Tibial nerve (tissue), 4 donors: ENCODE data around the gene TRPV2. TPM values are rescaled to one million over a fixed set of nuclear protein-coding genes. Genes with fewer than 3 reads are reported as not detected.

Experiments
- DNase-seq, 2 donors: peaks; one replicate each; pipeline ENCODE4 v3.0.0-alpha.2; 2019; ENCODE audit warnings: low spot score in 2 of 2
- H3K27ac ChIP-seq, 4 donors: fragments of 200-600 bp; sonication (generic) in 3 of 4; one replicate each; pipeline ENCODE4 v1.5.1; 2017 to 2019; ENCODE audit warnings: mild to moderate bottlenecking in 1 of 4
- H3K27me3 ChIP-seq, 2 donors: fragments of 200-600 bp; sonication (generic) in 1 of 2; one replicate each; pipeline versions ENCODE4 v1.5.1 to v1.6.0; 2017 to 2019
- H3K36me3 ChIP-seq, 3 donors: fragments of 200-600 bp; sonication (generic); one replicate each; pipeline ENCODE4 v1.5.1; 2018 to 2019
- H3K4me1 ChIP-seq, 4 donors: fragments of 200-600 bp; sonication (generic) in 3 of 4; one replicate each; pipeline ENCODE4 v1.5.1; 2017 to 2019
- H3K4me3 ChIP-seq, 4 donors: fragments of 200-600 bp; sonication (generic) in 3 of 4; one replicate each; pipeline ENCODE4 v1.5.1; 2017 to 2019; ENCODE audit warnings: mild to moderate bottlenecking in 1 of 4, moderate library complexity in 1 of 4
- H3K9me3 ChIP-seq, 4 donors: fragments of 200-600 bp; sonication (generic) in 3 of 4; one replicate each; pipeline ENCODE4 v1.5.1; 2017 to 2019
- EP300 ChIP-seq, 2 donors: sonication (generic); formaldehyde crosslinking; IDR thresholded peaks; one replicate each; pipeline ENCODE4 v1.6.1; 2017; ENCODE audit warnings: antibody characterized with exemption in 2 of 2, mild to moderate bottlenecking in 1 of 2
- POLR2A ChIP-seq, 2 donors: fragments of 450-650 bp; IDR thresholded peaks; one replicate each; pipeline ENCODE4 v1.6.1; 2017; ENCODE audit warnings: antibody characterized with exemption in 2 of 2, mild to moderate bottlenecking in 2 of 2, moderate library complexity in 2 of 2
- WGBS, 2 donors: methylation state at CpG; one replicate each; pipeline ENCODE4 v1.1.5; 2018; 5-methylcytosine and 5-hydroxymethylcytosine counted together
- small RNA-seq: library from RNA; depleted of rRNA; stranded (forward); fragments of <200 nt; gene quantifications from one replicate; pipeline ENCODE3, GENCODE V24; 2016
- total RNA-seq, 4 donors: library from RNA; depleted of rRNA; stranded (reverse); fragments of >200 nt; gene quantifications; one replicate each; pipeline ENCODE4 v1.1.0, GENCODE V29; 2016
- TF ChIP-seq, protein P1 (sequence below), 5 experiments: fragments of 200-600 bp in 3 of 5; fragments of 450-650 bp in 2 of 5; sonication (generic) in 3 of 5; IDR thresholded peaks; one replicate each; pipeline ENCODE4 v1.5.1; 2016 to 2019; ENCODE audit warnings: antibody characterized with exemption in 5 of 5, mild to moderate bottlenecking in 3 of 5, moderate library complexity in 2 of 5

TRPV2 gene
- total RNA-seq, 4 donors from 2014 or later = 10.5 to 19.9 (median 16.9) TPM

GRCh38 chr17:16484445-16485175 lies 69.2 kb downstream of the TRPV2 start:
- WGBS, 2 donors = 44 to 46% methylated on average over 19 of the region's 19 CpGs
- no peaks in the 10 kb centered on the region for H3K36me3 ChIP-seq
- H3K27ac ChIP-seq = peak overlapping the region in 2 of 4 donors; percentile 60 to 82
- TF ChIP-seq, protein P1, sequence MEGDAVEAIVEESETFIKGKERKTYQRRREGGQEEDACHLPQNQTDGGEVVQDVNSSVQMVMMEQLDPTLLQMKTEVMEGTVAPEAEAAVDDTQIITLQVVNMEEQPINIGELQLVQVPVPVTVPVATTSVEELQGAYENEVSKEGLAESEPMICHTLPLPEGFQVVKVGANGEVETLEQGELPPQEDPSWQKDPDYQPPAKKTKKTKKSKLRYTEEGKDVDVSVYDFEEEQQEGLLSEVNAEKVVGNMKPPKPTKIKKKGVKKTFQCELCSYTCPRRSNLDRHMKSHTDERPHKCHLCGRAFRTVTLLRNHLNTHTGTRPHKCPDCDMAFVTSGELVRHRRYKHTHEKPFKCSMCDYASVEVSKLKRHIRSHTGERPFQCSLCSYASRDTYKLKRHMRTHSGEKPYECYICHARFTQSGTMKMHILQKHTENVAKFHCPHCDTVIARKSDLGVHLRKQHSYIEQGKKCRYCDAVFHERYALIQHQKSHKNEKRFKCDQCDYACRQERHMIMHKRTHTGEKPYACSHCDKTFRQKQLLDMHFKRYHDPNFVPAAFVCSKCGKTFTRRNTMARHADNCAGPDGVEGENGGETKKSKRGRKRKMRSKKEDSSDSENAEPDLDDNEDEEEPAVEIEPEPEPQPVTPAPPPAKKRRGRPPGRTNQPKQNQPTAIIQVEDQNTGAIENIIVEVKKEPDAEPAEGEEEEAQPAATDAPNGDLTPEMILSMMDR (IDR thresholded peaks at IDR 0.05) = no peak
- TF ChIP-seq POLR2A (IDR thresholded peaks at IDR 0.05) (no peak), EP300 (IDR thresholded peaks at IDR 0.05) (no peak)
- no peak overlapping the region for H3K4me3 ChIP-seq
- no peak for DNase-seq
- no peaks in the 10 kb centered on the region for H3K9me3 ChIP-seq
- H3K27me3 ChIP-seq = no peaks in the 10 kb centered on the region
- H3K4me1 ChIP-seq = peaks cover 0 to 80% (median 13%) of the 10 kb centered on the region in 4 donors

Small RNA genes lying within 50 kb of the gene (small RNA-seq; reads per million reads assigned to genes)
- gene SNORD49A = not detected
- gene SNORD65 = not detected

Other genes starting within 250 kb of the TRPV2 start
- 100 to 1,000 TPM; 115 to 248 (median 169) TPM for gene NCOR1, start 200.0 kb upstream of the TRPV2 start, total RNA-seq
- 10 to 100 TPM; 42.4 to 87.6 (median 66.1) TPM for gene PIGL, start 198.4 kb upstream of the TRPV2 start, total RNA-seq
- gene CENPV, start 62.1 kb upstream of the TRPV2 start, total RNA-seq = 10 to 100 TPM in 3 of 4 donors, 1 to 10 TPM in 1; 8.5 to 23.1 (median 12.8) TPM
- 100 to 1,000 TPM; 435 to 666 (median 472) TPM for gene UBB, start 34.5 kb upstream of the TRPV2 start, total RNA-seq
- gene LRRC75A, start 76.6 kb downstream of the TRPV2 start, total RNA-seq = 10 to 100 TPM in 1 of 4 donors, 1 to 10 TPM in 3; 2.9 to 10.3 (median 5.4) TPM
- 10 to 100 TPM in 2 of 4 donors, 1 to 10 TPM in 2; 4.8 to 11.0 (median 8.8) TPM for gene ZNF287, start 153.6 kb downstream of the TRPV2 start, total RNA-seq
- gene ZNF624, start 238.3 kb downstream of the TRPV2 start, total RNA-seq = 1 to 10 TPM; 5.2 to 7.8 (median 6.6) TPM